ENCODE measurements around the gene MRI1. TPM values are rescaled to one million over a fixed set of nuclear protein-coding genes. Genes with fewer than 3 reads are reported as not detected.
"Not testable (repeated sequence)": the region's sequence is repeated elsewhere in the genome, so short reads cannot be mapped to it uniquely, and the experiment has no call there.

Gene MRI1
- total RNA-seq, 1 donor from 2014 or later, result 58.0 TPM

DNA sequence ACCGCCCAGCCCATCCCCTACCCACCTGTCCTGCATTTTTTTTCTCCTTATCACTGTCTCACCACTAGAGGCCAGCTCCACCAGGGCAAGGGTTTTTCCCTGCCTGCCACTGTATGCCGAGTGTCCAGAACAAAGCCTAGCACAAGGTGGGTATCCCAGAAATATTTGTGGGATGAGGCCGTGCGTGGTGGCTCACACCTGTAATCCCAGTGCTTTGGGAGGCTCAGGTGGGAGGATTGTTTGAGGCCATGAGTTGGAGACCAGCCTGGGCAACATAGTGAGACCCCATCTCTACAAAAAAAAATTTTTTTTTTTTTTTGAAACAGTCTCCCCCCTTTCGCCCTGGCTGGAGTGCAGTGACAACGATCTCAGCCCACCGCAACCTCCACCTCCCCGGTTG is 2.9 kb upstream of the MRI1 start:
- DNase-seq, result peak; percentile 12

DNA sequence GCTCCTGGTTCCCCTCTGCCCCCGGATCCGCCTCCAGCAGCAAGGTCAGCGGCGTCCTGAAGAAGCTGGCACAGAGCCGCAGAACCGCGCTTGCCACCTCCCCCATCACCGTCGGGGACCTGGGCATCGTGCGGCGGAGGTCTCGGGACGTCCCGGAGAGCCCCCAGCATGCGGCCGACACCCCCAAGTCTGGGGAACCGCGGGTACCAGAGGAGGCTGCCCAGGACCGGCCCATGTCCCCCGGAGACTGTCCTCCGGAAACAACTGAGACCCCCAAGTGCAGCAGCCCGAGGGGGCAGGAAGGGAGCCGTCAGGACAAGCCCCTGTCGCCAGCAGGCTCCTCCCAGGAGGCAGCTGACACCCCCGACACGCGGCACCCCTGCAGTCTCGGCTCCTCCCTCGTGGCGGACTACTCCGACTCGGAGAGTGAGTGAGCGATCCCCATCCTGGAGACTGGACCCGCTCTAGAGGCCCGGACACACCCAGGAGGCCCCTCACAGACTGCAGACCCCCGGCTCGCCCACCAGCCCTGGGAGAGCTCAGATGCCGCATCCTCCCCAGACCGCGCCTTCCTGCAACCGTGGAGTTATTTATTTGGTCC is 1.6 kb upstream of the MRI1 start:
- no peak for DNase-seq

DNA sequence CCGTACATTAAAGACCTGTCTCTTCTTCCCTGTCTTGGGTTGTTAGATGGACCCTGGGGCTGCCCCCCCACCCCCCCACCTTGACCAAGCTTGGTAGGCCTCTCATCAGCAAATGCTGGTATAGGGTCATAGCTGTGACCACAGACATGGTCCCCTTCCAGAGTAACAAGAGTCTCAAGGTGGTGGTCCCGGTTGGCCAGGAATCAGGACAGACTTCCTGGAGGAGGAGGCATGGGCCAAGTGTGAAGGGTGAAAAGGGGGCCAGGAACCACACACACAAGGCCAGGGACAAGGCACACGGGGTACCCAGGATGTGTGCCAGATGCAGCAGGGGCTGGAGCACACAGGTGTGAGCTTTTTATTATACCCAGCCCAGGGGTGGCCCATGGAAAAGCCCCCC is 1.1 kb upstream of the MRI1 start:
- no peak for DNase-seq

DNA sequence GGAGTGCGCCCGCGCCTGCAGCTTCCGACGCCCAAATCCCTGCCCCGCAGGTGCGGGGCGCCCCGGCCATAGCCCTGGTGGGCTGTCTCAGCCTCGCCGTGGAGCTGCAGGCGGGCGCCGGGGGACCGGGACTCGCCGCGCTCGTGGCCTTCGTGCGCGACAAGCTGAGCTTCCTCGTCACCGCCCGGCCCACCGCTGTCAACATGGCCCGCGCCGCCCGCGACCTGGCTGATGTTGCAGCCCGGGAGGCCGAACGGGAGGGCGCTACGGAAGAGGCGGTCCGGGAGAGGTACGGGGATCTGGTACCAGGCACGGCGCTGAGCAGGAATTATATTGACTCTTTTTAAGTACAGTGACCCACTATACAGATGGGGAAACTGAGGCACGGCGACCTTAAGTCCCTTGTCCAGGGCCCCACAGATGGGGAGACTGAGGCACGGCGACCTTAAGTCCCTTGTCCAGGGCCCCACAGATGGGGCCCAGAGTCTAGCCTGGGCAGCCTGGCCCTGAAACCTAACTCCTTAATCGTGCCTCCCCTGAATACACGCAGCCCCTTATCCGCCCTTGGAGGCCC is 586 bp downstream of the MRI1 start:
- DNase-seq, result peak; percentile 36

DNA sequence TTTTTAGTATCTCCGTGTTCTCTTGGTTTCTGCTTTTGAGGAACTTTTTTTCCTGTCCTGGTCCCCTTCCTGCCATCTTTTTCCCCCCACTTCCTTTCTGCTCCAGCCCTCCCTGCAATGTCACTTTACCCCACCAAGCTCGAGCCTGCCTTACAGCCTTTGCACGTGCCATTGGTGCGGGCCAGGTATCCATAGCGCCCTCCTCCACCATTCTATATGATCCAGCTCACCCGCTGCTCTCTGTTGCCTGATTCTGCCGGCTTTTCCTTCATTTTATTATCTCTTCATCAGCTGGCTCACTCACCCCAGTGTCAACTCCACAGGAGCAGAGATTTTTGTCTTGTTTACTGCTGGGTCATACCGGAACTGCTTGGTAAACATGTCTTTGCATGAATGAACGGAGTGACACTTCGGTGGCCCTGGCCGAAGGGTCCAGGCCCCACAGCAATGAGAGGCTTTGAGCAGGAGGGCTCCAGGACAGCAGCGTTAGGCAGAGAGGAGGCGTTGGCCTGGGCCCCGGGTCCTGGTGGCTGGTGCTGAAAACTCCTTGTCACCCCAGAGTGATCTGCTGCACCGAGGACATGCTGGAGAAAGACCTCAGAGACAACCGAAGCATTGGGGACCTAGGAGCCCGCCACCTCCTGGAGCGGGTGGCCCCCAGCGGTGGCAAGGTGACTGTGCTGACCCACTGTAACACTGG is 1.2 kb downstream of the MRI1 start:
- no peak for DNase-seq

DNA sequence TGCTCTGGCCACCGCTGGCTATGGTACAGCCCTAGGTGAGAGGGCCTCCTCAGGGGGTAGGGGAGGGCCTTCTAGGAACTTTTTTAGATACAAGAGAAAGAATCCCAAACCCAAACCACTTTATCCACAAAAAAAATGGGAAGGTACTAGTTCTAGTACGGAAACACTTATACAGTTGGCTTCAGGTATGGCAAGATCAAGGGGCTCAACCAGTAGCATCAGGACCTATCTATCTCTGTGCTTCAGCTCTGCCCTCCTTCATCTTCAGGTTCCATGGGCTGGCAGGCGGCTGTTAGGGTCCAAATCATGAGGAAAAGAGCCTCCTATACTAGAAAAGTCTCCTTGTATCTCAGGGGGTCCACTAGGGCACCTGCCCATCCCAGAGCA is 1.8 kb downstream of the MRI1 start:
- DNase-seq, result no peak

DNA sequence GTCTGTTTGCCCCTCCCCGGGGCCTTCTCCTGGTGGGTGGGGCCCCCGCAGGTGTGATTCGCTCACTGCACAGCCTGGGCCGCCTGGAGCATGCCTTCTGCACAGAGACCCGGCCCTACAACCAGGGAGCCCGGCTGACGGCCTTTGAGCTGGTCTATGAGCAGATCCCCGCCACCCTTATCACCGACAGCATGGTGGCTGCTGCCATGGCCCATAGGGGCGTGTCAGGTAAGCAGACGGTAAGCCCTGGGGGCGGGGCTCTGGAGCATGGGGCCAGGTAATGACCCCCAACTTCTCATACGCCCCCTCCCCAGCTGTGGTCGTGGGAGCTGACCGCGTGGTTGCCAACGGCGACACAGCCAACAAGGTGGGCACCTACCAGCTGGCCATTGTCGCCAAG is 4.2 kb downstream of the MRI1 start:
- no peak for DNase-seq

DNA sequence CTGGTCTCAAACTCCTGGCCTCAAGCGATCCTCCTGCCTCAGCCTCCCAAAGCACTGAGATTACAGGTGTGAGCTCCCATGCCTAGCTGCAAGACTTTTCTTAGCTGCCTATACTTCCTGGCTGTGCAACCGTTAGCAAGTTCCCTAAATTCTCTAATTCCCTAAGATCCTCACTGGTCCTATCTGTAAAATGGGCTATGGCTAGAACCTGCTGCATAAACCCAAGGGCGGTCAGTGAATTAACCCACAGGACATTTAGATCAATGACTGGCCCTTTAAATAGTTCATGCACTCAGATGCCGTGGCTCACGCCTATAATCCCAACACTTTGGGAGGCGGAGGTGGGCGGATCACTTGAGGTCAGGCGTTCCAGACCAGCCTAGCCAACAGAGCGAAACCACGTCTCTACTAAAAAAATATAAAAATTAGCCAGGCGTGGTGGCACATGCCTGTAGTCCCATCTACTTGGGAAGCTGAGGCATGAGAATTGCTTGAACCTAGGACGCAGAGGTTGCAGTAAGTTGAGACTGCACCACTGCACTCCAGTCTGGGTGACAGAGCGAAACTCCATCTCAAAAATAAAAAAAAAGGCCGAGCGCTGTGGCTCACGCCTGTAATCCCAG is 5.8 kb downstream of the MRI1 start:
- no peak for DNase-seq

DNA sequence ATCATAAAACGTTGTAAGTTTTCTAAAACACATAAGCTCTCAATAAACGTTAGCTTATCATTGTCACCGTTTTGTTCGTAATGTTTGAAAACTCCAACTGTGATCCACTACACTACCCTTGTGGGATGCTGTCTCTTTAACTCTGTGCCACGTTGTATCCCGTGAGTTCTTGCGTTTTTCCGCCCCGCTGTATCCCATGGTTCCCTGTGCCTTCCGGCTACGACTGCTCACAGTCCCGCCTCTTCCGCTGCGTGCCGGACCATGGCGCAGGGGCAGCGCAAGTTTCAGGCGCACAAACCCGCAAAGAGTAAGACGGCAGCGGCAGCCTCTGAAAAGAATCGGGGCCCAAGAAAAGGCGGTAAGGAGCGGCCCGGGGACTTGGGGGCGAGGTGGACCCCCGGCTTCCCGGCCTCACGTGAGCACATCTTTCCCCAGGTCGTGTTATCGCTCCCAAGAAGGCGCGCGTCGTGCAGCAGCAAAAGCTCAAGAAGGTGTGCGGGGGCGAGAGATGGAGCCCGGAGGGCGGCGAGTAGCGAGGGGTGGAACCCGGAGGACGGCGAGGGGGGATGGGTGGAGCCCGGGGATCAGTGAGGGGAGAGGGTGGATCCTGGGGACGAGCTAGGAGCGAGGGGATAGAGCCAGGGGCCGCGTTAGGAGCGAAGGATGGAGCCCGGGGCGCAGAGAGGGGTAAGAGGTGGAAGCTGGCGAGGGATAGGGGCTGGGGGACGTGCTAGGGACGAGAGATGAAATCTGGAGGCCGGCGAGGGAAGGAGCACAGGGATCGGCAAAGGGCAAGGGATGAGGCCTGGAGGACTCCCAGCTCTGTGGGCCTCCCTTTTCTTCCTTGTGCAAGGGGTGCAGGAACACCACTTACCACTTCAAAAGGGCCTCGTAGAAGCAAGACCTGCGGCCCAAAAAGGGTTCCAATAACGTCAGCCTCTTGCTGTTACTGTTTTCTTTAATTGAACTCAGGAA is 10.2 kb downstream of the MRI1 start, which contains the start of gene C19orf53:
Gene C19orf53, plus strand, starts transcription at position 240 of the 975 bp plus-strand sequence. Its CDS starts 22 bp downstream, at position 262.
- DNase-seq, result peak; percentile 96

DNA sequence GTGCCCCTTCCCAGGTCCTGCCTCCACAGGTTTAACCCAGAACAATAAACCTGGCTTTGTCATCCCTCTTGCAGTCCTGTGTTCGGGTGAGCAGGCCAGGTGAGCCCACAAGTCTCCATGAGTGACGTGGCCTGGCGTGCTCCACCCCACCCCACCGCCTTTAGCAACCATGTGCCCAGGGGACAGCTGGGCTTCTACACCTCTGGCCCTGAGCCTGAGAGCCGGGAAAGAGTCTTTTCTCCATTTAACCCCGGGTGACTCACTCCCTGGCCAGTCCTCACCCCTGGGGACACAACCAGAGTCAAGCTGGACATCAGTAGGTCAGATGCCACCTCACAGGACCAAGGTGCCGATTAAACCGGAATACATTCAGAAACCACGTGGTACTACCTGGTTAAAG is 14.1 kb downstream of the MRI1 start:
- no peak for DNase-seq

DNA sequence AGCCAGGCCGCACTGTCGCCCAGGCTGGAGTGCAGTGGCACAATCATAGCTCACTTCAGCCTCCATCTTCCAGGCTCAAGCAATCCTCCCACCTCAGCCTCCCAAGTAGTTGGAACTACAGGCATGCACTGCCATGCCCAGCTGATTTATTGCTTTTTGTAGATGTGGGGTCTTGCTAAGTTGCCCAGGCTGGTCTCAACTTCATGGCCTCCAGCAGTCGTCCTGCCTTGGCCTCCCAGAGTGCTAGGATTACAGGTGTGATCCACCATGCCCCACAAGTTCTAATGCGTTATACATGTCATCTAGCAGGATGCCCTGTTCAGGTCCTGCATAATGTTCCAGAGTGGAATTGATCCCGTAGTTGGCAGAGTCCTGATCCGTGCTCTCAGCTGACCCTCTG is 14.5 kb downstream of the MRI1 start:
- DNase-seq, result no peak

DNA sequence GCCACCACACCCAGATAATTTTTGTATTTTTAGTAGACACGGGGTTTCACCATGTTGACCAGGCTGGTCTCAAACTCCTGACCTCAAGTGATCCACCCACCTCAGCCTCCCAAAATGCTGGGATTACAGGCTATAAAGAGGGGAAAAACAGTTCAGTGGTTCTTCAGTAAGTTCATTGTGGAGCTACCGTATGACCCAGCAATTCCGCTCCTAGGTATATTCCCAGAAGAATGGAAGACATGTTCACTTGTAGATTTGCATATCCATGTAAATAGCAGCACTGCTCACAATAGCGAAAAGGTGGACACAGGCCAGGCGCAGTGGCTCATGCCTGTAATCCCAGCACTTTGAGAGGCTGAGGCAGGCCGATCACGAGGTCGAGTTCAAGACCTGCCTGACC is 15.5 kb downstream of the MRI1 start:
- not testable (repeated sequence) for DNase-seq

DNA sequence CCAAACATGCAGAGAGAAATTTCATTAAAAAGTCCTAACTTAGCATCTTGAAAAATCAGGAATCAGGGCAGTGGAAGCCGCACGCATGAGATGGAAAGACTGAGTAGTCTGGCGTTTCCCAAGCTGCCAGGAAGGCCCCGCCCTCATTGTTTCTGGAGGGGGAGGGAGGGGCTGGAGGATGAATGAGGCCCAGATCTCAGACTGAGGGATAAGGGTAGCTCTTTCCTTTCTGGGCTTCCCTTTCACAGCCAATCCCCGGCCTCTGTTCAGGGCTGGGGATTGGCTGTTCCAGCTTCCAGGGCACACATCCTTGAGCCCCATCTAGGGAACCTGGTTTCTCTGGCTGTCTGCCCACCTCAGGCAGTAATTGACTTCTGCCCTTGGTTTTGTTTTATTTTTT is 17.2 kb downstream of the MRI1 start:
- DNase-seq, result peak; percentile 90

DNA sequence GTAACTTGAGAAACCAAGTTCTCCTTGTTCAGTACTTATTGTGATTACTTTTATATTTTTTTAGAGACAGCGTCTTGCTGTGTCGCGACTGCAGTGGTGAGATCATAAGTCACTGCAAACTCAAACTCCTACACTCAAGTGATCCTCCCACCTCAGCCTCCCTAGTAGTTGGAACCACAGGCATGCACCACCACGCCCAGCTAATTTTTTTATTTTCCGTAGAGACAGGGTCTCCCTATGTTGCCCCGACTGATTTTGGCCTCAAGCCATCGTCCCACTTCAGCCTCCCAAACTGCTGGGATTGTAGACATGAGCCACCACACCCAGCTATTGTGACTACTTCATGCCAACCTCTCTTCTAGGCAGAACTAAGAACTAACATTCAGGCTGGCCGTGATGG is 18.2 kb downstream of the MRI1 start:
- DNase-seq, result no peak

DNA sequence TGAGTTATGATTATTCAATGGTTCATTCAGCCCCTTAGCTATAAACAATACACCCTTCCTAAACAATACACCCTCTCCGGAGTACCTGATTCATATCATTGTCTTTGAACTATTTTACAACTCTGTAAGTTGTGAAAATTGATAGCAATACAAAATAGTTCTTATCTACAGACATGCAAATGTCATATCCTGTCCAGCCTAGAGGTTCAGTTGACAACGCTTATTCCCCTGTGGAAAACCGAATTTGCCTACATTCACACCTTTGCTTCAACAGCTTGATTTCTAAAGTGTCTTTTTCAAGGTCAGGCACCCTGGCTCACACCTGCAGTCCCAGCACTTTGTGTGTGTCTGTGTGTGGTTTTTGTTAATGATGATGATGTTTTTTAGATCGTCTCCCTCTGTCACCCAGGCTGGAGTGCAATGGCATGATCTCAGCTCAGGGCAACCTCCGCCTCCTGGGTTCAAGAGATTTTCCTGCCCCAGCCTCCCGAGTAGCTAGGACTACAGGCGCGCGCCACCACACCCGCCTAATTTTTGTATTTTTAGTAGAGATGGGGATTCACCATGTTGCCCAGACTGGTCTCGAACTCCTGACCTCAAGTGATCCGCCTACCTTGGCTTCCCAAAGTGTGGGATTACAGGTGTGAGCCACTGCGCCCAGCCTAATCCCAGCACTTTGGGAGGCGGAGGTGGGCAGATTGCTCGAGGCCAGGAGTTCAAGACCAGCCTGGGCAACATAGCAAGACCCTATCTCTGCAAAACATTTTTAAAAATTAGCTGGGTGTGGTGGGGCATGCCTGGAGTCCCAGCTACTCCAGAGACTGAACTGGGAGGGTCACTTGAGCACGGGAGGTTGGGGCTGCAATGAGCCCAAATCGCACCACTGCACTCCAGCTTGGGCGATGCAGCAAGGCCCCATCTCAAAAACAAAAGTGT is 19.5 kb downstream of the MRI1 start:
- DNase-seq, result peak; percentile 56

DNA sequence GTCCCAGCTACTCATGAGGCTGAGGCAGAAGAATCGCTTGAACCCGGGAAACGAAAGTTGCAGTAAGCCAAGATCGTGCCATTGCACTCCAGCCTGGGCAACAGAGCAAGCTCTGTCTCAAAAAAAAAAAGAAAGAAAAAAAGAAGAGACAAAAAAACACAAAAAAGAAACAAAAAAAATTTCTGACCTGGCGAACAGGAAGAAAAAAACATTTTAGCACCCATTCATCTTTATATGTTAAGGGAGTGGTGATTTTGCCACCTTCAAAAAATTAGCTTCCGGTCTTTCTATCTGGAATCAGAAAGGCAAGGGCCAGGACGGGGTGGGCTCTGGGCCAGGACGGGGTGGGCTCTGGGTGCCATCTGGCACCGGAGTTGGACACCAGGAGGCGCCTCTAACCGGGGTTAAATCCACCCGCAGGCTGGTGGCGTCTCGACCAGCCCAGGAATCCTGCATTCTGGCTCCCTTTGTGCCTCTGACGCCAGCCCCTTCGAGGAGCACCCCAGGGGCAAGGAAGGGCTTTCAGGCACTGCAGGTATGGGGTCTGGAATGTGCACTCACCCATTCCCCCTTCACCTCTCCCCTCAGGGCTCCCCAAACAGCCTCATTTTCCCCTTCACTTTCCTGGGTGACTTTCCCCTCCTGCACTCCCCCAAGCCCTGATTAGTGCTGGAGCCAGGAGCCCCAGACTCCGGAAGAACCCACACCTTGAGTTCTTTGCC is 20.6 kb downstream of the MRI1 start:
- DNase-seq, result peak; percentile 81

DNA sequence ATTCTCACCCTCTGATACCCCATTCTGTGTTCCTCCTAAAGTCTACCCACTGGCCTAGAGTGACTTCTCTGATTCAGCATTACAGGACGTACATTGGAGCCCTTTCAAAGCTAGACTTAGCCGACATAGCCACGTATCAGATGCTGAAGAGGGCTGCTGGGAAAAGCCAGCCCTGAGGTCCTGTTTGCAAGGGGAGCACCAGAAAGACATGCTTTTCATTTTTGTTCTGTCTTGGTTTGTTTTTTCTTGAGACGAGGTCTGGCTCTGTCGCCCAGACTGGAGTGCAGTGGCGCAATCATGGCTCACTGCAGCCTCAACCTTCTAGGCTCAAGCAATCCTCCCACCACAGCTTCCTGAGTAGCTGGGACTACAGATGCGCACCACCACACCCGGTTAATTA is 24.7 kb downstream of the MRI1 start:
- no peak for DNase-seq

DNA sequence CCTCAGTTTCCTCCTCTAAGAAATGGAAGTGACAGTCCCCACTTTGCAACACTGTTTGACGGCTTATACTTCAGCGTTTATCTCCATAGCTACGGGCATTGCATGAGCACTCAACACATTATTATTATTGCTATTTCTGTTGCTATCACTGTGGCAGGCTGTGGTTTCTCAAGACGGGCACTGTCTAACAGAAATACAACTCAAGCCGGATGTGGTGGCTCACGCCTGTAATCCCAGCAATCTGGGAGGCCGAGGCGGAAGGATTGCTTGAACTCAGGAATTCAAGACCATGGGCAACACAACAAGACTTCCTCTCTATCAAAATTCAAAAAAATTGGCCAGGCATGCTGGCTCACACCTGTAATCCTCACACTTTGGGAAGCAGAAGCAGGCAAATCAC is 26.0 kb downstream of the MRI1 start:
- no peak for DNase-seq

DNA sequence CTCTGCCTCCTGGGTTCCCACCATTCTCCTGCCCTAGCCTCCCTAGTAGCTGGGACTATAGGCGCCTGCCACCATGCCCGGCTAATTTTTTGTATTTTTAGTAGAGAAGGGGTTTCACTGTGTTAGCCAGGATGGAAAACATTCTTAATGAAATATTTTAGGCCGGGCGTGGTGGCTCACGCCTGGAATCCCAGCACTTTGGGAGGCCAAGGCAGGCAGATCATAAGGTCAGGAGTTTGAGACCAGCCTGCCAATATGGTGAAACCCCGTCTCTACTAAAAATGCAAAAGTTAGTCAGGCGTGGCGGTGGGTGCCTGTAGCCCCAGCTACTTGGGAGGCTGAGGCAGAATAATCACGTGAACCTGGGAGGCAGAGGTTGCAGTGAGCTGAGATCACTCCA is 29.0 kb downstream of the MRI1 start:
- DNase-seq, result not testable (repeated sequence)

DNA sequence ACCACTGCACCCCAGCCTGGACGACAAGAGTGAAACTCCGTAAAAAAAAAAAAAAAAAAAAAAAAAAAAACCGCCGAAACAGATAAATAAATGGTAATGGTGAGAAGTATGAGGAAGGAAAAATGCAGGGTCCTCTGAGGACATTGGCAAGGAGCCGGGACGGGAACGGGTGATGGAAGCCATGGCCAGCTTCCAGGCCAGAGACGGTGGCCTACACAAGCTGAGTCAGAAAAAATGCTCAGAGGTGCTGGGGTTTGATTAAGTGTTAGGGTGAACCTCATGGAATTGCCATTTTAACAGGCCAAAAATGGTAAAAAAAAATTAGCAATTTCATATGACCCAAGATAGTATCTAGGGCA is 30.1 kb downstream of the MRI1 start:
- DNase-seq, result peak; percentile 79
